ENCODE measurements around the gene PREPL. TPM values are rescaled to one million over a fixed set of nuclear protein-coding genes. Genes with fewer than 3 reads are reported as not detected.

The PREPL gene
- total RNA-seq, 1 donor from 2014 or later = 60.0 TPM

GRCh38 chr2:44333994-44334393, 27.3 kb downstream of the PREPL start:
- H3K4me3 Mint-ChIP-seq (ENCODE audit: unreplicated experiment) = no peak overlapping the region
- H3K27ac Mint-ChIP-seq (ENCODE audit: unreplicated experiment) = no peak overlapping the region
- H3K36me3 Mint-ChIP-seq (ENCODE audit: low read depth) = peaks cover 32% of the 10 kb centered on the region
- no peaks in the 10 kb centered on the region for H3K27me3 Mint-ChIP-seq (ENCODE audit: low read depth)
- no peak for DNase-seq (ENCODE audit: low spot score)
- peaks cover 7% of the 10 kb centered on the region for H3K4me1 Mint-ChIP-seq (ENCODE audit: low read depth)
- peaks cover 7% of the 10 kb centered on the region for H3K9me3 Mint-ChIP-seq (ENCODE audit: low read depth)
- TF ChIP-seq, protein P1, sequence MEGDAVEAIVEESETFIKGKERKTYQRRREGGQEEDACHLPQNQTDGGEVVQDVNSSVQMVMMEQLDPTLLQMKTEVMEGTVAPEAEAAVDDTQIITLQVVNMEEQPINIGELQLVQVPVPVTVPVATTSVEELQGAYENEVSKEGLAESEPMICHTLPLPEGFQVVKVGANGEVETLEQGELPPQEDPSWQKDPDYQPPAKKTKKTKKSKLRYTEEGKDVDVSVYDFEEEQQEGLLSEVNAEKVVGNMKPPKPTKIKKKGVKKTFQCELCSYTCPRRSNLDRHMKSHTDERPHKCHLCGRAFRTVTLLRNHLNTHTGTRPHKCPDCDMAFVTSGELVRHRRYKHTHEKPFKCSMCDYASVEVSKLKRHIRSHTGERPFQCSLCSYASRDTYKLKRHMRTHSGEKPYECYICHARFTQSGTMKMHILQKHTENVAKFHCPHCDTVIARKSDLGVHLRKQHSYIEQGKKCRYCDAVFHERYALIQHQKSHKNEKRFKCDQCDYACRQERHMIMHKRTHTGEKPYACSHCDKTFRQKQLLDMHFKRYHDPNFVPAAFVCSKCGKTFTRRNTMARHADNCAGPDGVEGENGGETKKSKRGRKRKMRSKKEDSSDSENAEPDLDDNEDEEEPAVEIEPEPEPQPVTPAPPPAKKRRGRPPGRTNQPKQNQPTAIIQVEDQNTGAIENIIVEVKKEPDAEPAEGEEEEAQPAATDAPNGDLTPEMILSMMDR (IDR thresholded peaks at IDR 0.05) = no peak

- H3K36me3 Mint-ChIP-seq (ENCODE audit: low read depth) = peaks cover 20% of the 10 kb centered on the region
- H3K9me3 Mint-ChIP-seq (ENCODE audit: low read depth) = no peaks in the 10 kb centered on the region
- H3K27ac Mint-ChIP-seq (ENCODE audit: unreplicated experiment) = no peak overlapping the region
- no peak for DNase-seq (ENCODE audit: low spot score)
- no peak overlapping the region for H3K4me3 Mint-ChIP-seq (ENCODE audit: unreplicated experiment)
- peaks cover 5% of the 10 kb centered on the region for H3K4me1 Mint-ChIP-seq (ENCODE audit: low read depth)
- H3K27me3 Mint-ChIP-seq (ENCODE audit: low read depth) = no peaks in the 10 kb centered on the region
- TF ChIP-seq, protein P1 (IDR thresholded peaks at IDR 0.05) = no peak
These were observed 30.5 kb downstream of the PREPL start for GRCh38 chr2:44330801-44331200.

- no peaks in the 10 kb centered on the region for H3K27me3 Mint-ChIP-seq (ENCODE audit: low read depth)
- H3K4me1 Mint-ChIP-seq (ENCODE audit: low read depth) = peaks cover 18% of the 10 kb centered on the region
- peaks cover 23% of the 10 kb centered on the region for H3K36me3 Mint-ChIP-seq (ENCODE audit: low read depth)
- no peak overlapping the region for H3K27ac Mint-ChIP-seq (ENCODE audit: unreplicated experiment)
- no peak overlapping the region for H3K4me3 Mint-ChIP-seq (ENCODE audit: unreplicated experiment)
- TF ChIP-seq, protein P1 (IDR thresholded peaks at IDR 0.05) = no peak
- no peaks in the 10 kb centered on the region for H3K9me3 Mint-ChIP-seq (ENCODE audit: low read depth)
- DNase-seq (ENCODE audit: low spot score) = no peak
These were observed 32.0 kb downstream of the PREPL start for GRCh38 chr2:44329343-44329742.

GRCh38 chr2:44328750-44329149, 32.5 kb downstream of the PREPL start:
- no peaks in the 10 kb centered on the region for H3K9me3 Mint-ChIP-seq (ENCODE audit: low read depth)
- no peak overlapping the region for H3K27ac Mint-ChIP-seq (ENCODE audit: unreplicated experiment)
- H3K36me3 Mint-ChIP-seq (ENCODE audit: low read depth) = peaks cover 23% of the 10 kb centered on the region
- no peak for DNase-seq (ENCODE audit: low spot score)
- TF ChIP-seq, protein P1 (IDR thresholded peaks at IDR 0.05) = no peak
- peaks cover 18% of the 10 kb centered on the region for H3K4me1 Mint-ChIP-seq (ENCODE audit: low read depth)
- H3K4me3 Mint-ChIP-seq (ENCODE audit: unreplicated experiment) = no peak overlapping the region
- no peaks in the 10 kb centered on the region for H3K27me3 Mint-ChIP-seq (ENCODE audit: low read depth)

DNA sequence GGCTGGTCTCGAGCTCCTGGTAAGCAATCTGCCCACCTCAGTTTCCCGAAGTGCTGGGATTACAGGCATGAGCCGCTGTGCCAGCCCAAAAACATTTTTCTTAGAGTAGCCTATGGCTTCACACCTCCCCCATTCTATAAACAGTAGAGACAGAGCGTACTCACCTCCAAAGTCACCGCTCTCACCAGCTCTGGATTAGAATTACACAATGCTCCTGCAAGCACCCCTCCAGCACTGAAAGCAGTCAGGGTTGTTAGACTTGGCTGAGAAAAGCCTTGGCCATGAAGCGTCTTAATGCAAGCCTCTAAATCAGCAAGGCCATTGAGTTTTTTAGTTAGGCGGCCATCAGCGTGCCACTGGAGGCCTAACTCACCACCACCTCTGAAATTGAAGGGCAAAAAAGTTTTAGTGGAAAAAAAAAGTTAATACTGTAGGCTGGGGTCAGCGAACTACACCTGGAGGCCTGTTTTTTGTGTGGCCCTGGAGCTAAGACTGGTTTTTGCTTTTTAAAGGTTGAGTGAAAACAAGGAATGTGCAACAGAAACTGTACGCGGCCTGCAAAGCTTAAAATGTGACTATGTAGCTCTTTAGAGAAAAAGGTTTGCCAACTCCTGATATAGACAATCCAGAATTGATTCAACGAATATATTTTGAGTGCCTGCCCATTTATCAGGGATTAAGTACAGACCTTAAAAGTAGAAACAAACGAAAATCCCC, 34.6 kb downstream of the PREPL start:
- TF ChIP-seq, protein P1 (IDR thresholded peaks at IDR 0.05) = no peak
- DNase-seq (ENCODE audit: low spot score) = no peak
- Mint-ChIP-seq H3K27ac (ENCODE audit: unreplicated experiment) (no peak overlapping the region), H3K36me3 (ENCODE audit: low read depth) (peaks cover 33% of the 10 kb centered on the region), H3K4me1 (ENCODE audit: low read depth) (peaks cover 18% of the 10 kb centered on the region), H3K4me3 (ENCODE audit: unreplicated experiment) (no peak overlapping the region), H3K9me3 (ENCODE audit: low read depth) (no peaks in the 10 kb centered on the region), H3K27me3 (ENCODE audit: low read depth) (no peaks in the 10 kb centered on the region)
